ENCODE data around the gene COPG1. TPM values are rescaled to one million over a fixed set of nuclear protein-coding genes. Genes with fewer than 3 reads are reported as not detected.

The COPG1 gene
- total RNA-seq, 3 donors from 2014 or later, result 144 to 163 (median 151) TPM

DNA sequence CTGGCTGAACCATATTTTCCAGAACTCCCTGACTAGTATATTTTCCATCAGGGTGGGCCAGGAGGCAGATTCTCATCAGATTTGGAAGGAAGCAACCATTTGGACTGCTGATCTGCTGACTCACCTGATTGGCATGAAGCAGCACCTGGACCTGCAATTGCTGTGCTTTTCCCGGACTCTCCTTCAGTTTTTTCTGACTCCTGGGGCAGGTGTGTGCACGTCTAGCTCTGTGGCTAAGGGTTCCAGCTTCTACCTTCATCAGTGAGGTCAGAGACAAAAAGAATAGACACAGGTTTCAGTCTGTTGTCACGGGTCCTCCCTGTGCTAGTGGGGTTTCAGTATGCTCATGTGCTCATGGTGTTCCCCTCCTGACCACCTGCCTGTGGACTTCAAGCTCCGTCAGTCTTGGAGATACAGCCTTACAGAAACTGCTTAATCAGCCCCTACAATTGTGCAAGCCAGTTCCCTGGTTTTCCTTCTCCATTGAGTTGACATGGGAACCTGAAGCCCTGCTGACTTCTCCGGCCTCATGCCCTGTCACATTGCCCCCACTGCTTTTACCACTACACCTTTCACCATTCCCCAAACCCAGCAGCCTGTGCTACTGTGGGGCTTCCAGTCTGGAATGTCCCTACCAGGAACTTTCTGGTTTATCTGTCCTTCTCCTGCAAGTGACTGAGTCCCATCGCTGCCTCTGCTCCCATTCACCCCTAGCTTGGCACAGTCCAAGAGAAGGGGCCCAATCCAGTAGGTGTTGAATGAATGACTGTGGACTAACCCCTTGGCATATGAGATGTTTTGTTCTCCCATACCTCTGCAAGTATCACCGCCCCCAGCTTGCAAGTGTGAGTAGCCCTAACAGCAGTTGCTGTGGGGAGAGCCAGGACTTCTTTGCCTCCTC, 61.0 kb downstream of the COPG1 start:
- H3K36me3 Mint-ChIP-seq (ENCODE audit: insufficient read depth), result peaks cover 5% of the 10 kb centered on the region
- no peak for DNase-seq

DNA sequence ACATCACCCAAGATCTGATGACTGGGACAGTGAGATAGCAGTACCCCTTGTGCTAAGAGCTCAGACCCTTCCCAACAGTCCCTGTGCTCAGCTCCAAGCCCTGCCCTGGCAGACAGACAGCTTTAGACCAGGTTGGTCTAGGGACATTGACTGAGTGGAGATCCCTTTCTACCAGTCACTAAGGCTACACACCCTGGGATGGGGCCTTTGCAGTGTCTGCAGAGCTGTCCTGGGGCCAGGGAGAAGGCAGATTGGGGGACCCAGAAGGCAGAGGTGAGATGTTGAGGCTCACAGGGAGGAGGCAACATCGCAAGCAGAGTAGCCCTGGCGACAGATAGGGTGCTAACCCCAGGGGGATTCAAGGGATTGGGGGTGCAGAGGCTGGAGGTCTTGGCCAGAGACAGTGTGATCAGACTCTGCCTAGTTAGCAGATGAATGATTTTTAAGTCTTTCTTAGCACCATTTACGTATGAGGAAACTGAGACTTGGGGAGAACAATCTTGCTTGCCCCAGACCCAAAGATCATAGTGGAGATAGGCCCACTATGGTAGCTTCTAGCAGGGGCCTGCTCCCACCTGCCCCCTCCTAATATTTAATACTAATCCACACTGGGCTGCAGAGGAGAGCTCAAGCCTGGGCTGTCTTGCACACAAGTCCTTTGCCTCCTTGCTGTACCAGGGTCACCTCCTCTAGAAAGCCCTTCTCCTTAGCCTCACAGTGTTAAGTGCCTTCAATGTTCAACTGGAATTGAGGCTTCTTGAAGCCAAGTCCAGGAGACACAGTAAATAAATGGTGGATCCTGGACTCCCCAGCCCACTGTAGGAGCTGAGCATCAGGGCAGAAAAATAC, 61.9 kb downstream of the COPG1 start:
- H3K36me3 Mint-ChIP-seq (ENCODE audit: insufficient read depth), result no peaks in the 10 kb centered on the region
- no peaks in the 10 kb centered on the region for H3K9me3 Mint-ChIP-seq
- DNase-seq (no peak), ATAC-seq (no peak)
- no peaks in the 10 kb centered on the region for H3K27me3 Mint-ChIP-seq (ENCODE audit: low read depth)
- H3K4me1 Mint-ChIP-seq (ENCODE audit: low read depth), result peaks cover 35% of the 10 kb centered on the region
- no peak overlapping the region for H3K4me3 Mint-ChIP-seq

More for the DNA sequence above, 61.0 kb downstream of the COPG1 start:
- H3K4me1 Mint-ChIP-seq (ENCODE audit: low read depth), result peaks cover 44% of the 10 kb centered on the region
- no peak for ATAC-seq
- no peaks in the 10 kb centered on the region for H3K27me3 Mint-ChIP-seq (ENCODE audit: low read depth)
- no peaks in the 10 kb centered on the region for H3K9me3 Mint-ChIP-seq
- H3K4me3 Mint-ChIP-seq, result no peak overlapping the region

DNA sequence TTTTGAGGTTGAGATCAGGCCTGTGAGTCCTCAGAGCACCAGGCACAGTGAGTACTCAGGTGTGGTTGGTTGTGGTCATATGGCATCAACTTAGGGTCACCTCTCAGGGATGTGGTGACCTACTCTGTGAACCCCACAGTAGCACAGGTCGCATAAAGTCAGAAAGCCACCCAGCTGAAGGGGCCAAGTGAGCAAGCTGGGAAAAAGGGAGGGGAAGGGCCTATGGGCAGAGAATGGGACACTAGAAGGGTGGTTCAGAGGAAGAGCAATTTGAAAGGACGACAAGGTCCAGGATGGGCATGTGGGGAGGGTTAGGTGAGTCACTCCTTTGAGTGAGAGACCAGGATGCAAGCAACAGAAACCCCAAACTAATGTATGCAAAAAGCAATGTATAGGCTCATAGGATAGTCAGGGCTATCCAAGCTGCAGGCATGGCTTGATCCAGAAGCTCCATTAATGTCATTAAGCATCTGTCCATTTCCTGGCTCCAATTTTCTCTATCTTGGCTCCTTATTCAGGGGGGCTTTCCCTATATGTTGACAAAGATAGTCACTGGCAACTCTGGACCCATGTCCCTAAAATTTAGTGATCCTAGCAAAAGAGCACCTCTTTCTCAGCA, 62.7 kb downstream of the COPG1 start:
- ATAC-seq (no peak), DNase-seq (no peak)
- H3K9me3 Mint-ChIP-seq, result no peaks in the 10 kb centered on the region
- peaks cover 31% of the 10 kb centered on the region for H3K4me1 Mint-ChIP-seq (ENCODE audit: low read depth)
- H3K36me3 Mint-ChIP-seq (ENCODE audit: insufficient read depth), result no peaks in the 10 kb centered on the region
- H3K4me3 Mint-ChIP-seq, result no peak overlapping the region
- no peaks in the 10 kb centered on the region for H3K27me3 Mint-ChIP-seq (ENCODE audit: low read depth)

DNA sequence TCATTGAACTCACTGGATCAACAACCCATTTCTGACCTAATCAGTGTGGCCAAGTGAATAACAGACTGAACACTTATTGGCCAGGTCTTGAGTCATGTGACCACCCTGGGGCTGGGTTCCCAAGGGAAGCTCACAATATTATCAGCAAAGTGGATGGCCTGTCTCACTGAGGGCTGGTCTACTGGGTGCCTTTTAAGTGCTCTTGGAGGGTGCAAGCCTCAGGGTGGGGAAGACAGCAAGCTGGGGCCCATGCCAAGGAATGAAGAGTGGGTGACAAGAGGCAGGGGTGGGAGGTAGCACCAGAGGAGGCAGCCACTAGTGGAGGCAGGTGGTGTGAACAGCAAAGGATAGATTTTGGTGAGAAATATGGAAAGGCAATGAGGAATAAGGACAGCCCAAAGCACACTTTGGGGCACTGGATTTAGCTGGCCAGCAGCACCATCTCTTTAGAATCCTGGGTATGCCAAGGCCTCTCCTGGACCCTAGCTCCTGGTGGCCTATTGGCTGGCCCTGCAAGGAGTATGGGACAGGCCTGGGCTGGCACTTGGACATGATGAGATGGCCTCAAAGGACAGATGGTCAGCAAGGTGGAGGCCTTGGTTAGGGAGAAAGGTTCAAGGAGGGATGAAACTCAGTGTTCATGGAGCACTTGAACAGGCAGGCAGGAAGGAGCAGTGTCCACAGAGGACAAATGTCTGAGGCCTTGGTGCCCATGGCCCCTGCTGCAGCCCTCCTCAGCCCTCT, 63.4 kb downstream of the COPG1 start:
- Mint-ChIP-seq H3K4me3 (peak overlapping the region; percentile 3), H3K36me3 (ENCODE audit: insufficient read depth) (no peaks in the 10 kb centered on the region), H3K27me3 (ENCODE audit: low read depth) (no peaks in the 10 kb centered on the region), H3K9me3 (no peaks in the 10 kb centered on the region), H3K4me1 (ENCODE audit: low read depth) (peaks cover 35% of the 10 kb centered on the region)
- no peak for DNase-seq
- ATAC-seq, result no peak

DNA sequence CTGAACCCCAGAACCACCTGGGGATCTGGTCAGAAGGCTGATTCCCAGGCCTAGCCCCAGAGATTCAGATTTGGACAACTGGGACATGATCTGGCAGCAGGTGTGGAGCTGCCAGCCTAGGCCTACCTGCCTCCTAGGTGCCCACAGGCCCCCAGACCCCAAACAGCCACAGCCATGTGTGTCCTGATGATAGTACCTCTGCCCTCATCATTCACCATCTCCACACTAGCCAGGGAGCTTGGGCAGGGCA, 63.9 kb downstream of the COPG1 start:
- Mint-ChIP-seq H3K36me3 (ENCODE audit: insufficient read depth) (no peaks in the 10 kb centered on the region), H3K9me3 (no peaks in the 10 kb centered on the region), H3K4me1 (ENCODE audit: low read depth) (peaks cover 35% of the 10 kb centered on the region), H3K4me3 (peak overlapping the region; percentile 87), H3K27me3 (ENCODE audit: low read depth) (no peaks in the 10 kb centered on the region)
- ATAC-seq, result no peak
- DNase-seq, result no peak

DNA sequence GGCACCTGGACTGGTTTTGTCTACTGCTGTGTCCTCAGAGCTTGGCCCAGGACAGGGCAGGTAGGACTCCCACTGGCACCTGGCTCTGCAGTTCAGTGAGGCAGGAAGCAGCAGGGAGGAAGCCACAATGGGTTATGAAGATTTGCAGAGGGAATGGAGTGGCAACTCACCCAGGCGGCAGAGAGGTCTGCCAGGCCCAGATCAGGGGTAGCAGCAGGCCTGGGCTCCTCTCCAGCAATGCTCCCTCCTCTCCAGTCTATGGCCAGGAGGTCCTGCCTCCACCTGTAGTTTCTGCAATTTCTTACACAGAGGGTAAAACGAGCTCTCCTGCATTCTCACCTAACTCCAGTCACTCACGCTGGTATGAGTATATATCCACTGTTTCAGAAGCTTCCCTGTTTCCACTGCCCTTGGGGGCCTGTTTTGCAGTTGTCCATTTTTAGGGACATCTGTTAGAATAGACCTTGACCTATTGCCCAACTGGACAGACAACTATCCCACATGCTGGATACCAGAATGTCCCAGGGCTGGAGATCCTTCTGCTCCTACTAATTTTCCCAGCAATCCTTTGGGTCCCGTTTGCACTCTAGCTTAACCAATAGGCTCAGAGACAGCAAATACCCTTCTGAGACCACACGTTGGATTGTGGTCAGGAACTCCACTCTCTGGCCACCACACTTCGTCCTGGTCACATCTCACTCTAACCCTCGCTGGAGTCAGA, 64.4 kb downstream of the COPG1 start:
- no peaks in the 10 kb centered on the region for H3K9me3 Mint-ChIP-seq
- no peaks in the 10 kb centered on the region for H3K36me3 Mint-ChIP-seq (ENCODE audit: insufficient read depth)
- peak overlapping the region; percentile 87 for H3K4me3 Mint-ChIP-seq
- peaks cover 31% of the 10 kb centered on the region for H3K4me1 Mint-ChIP-seq (ENCODE audit: low read depth)
- no peak for ATAC-seq
- no peak for DNase-seq
- H3K27me3 Mint-ChIP-seq (ENCODE audit: low read depth), result no peaks in the 10 kb centered on the region

DNA sequence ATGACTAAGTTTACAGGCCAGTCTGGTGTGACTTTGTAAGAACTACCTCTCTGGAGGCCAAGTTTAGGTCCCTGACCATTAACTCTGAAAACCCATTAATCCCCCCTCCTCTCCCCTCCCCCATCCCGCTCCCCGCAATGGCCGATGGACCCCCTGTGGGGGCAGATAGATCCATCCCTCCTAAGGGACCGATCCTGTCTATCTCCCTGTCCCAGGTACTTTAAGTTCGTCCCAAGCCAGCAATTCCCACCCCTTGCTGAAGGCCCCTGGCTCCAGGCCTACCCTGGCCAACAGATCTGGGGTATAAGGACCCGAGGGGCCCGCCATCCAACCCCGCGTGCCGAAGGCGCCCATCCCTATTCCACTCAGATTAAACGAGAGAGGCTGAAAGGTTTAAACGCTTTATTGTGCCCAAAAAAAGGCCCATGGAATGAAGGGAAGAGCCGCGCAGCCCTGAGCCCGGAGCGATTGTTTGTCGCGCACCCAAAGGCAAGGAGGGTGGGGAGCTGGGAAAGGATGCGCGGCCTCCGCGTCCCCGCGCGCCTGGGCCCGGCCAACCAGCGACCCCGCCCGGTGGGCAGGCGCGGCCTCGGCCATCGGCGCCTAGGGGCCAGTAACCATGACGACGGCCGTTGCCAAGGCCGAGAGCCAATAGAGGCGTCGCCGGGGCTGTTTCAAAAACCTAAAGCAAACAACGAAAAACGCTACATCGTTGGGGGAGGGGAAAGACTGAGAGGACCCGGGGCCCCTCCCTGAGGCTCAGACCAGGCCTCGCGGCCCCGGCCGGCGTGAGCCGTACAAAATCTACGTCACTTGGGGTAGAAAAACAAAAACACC, 65.2 kb downstream of the COPG1 start:
- peak; percentile 30 for DNase-seq
- ATAC-seq, result peak; percentile 7 to 12
- Mint-ChIP-seq H3K4me1 (ENCODE audit: low read depth) (peaks cover 29% of the 10 kb centered on the region), H3K36me3 (ENCODE audit: insufficient read depth) (no peaks in the 10 kb centered on the region), H3K9me3 (no peaks in the 10 kb centered on the region), H3K27me3 (ENCODE audit: low read depth) (no peaks in the 10 kb centered on the region), H3K4me3 (peak overlapping the region; percentile 87)

DNA sequence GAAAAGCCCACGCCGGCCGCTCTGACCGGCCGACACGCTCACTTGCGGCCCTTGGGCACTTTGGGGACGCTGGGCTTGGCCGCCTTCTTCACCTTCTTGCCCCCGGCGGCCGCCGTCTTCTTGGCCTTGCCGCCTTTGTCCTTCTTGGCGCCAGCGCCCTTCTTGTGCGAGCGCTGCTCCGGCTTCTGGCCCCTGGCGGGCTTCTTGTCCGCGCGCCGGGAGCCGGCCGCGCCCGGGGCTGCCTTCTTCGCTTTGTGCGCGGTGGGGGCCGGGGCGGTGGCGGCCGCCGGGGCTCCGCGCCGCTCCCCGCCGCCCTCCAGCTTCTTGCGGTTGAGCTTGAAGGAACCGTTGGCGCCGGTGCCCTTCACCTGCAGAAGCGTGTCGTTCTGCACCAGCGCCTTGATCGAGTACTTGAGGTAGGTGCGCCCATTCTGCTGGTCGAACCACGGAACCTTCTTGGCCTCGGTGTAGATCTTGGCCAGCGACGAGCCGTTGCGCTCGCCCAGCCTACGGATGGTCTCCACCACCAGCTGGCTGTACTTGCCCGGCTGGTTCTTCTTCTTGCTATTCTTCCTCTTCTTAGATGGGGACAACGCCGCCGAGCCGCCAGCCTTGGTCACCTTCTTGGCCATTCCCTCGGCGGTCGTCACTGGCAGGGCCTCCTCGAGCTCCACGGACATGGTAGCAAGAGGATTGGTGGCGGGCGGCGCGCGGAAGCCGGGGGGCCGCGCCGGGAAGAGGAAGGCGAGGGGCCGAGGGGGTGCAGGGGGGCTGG, 66.0 kb downstream of the COPG1 start:
- DNase-seq (peak; percentile 15), ATAC-seq (peak; percentile 9 to 11)
- Mint-ChIP-seq H3K9me3 (no peaks in the 10 kb centered on the region), H3K36me3 (ENCODE audit: insufficient read depth) (no peaks in the 10 kb centered on the region), H3K4me1 (ENCODE audit: low read depth) (peaks cover 27% of the 10 kb centered on the region), H3K4me3 (peak overlapping the region; percentile 87), H3K27me3 (ENCODE audit: low read depth) (no peaks in the 10 kb centered on the region)

DNA sequence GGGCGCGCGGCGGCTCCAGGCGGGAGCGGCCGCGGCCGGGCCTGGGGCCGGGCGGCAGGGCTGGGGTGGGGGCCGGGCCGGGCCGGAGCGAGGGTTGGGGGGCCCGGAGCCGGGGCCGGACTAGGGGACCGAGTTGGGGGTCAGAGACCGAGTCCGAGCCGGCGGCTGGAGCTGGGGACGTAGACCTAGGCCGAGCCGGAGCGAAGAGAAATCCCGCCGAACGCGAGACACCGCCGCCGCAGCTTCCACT, 66.5 kb downstream of the COPG1 start:
- no peaks in the 10 kb centered on the region for H3K9me3 Mint-ChIP-seq
- no peaks in the 10 kb centered on the region for H3K27me3 Mint-ChIP-seq (ENCODE audit: low read depth)
- H3K36me3 Mint-ChIP-seq (ENCODE audit: insufficient read depth), result no peaks in the 10 kb centered on the region
- H3K4me1 Mint-ChIP-seq (ENCODE audit: low read depth), result peaks cover 26% of the 10 kb centered on the region
- no peak for DNase-seq
- peak in 1 of 2 donors; percentile 6 for ATAC-seq
- peak overlapping the region; percentile 87 for H3K4me3 Mint-ChIP-seq

DNA sequence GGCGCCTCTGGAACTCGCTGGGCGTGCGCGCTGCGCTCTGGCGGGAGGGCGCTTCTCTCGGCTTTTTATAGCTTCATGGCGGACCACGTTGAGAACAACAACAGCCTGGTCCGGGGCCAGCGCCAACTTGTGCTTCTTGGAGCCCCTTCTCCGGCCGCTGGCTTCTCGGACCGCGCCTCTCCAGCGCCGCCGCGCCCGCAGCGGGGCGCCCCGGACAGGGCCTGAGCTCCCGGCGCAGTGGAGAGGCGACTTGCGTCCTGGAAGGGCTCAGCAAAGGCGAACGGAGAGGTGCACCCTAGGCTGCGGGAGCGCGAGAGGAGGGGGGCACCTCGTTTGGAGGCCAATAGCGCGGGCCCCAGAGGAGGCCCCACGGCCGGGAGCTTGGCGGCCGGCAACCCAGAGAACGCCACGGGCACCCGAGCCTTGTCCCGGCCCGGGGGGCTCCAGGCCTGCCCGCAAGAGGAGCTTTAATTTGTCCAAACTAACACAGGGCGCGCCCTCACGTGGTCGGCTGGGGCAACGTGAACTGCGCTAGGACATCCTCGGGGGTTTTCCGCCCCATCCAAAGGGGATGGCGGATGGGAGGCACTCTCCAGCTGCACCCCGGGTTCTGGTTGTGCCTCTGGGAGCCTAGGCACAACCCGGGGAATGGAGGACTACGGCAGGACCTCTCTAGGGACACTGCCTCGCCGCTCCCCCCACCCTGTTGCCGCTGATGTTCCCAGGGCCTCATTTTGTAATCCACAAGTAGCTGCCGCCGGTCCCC, 67.0 kb downstream of the COPG1 start:
- Mint-ChIP-seq H3K4me1 (ENCODE audit: low read depth) (peaks cover 26% of the 10 kb centered on the region), H3K36me3 (ENCODE audit: insufficient read depth) (no peaks in the 10 kb centered on the region), H3K9me3 (no peaks in the 10 kb centered on the region), H3K27me3 (ENCODE audit: low read depth) (no peaks in the 10 kb centered on the region), H3K4me3 (peak overlapping the region; percentile 87)
- ATAC-seq (peak; percentile 60 to 66), DNase-seq (peak; percentile 93)

DNA sequence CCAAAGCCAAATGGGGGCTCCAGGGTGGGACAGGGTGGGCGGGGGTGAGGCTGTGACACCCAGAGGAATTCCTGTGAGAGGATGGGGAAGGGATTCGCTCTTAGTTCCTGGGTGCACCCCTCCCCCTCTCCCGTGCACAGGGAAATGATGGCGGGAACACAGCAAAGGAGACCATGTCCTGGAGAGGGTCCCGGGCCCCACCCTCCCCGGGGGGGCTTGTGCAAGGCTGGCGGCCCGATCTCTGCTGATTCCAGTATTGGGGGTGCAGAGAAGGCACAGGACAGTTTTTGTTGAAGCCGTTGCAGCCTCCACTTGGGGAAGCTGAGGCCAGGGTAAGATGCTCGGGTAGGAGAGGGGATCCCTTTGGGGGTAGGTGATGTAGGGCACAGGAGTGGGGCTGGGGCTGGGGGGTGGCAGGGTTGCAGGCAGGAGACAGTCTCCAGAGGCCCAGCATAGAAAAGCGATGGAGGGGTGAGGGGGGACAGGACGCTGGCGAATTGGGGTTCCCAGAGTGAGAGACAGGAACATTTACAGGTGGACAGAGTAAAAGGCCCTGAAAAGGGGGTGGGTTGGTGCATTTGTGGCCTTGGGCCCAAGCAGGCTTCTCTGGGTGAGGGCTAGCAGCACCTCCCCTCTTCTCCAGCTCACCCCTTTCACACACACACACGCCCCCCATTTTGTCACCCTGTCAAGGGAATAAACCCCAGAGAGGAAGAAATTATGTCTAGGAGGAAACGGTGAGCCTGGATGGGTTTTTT, 67.8 kb downstream of the COPG1 start:
- Mint-ChIP-seq H3K9me3 (no peaks in the 10 kb centered on the region), H3K4me3 (peak overlapping the region; percentile 75), H3K36me3 (ENCODE audit: insufficient read depth) (no peaks in the 10 kb centered on the region), H3K4me1 (ENCODE audit: low read depth) (peaks cover 21% of the 10 kb centered on the region), H3K27me3 (ENCODE audit: low read depth) (no peaks in the 10 kb centered on the region)
- ATAC-seq (no peak), DNase-seq (no peak)
